NK-92 (cell line): ENCODE data around the gene IGFALS.

Experiments
- DNase-seq: peaks from one replicate; lab custom pipeline; 2025; ENCODE audit not compliant: unreplicated experiment; lab: John Stamatoyannopoulos, UW

Gene IGFALS

GRCh38 chr16:1766231-1766630, 27.3 kb downstream of the IGFALS start:
- no peak for DNase-seq

DNA sequence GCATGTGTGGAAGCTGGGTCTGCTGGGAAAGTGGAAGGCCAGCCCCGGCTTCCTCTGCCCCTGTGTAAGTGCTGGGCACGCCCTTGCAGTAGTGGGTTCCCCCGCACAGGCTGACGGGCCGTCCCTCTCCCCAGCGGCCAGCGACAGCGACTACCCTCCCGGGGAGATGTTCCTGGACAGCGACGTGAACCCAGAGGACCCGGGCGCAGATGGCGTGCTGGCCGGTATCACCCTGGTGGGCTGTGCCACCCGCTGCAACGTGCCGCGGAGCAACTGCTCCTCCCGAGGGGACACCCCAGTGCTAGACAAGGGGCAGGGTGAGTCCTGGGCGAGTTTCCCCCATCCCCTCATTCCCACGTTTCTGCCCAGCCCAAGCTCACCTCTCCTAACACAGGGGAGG, 27.7 kb downstream of the IGFALS start:
- no peak for DNase-seq

- no peak for DNase-seq
Measured at GRCh38 chr16:1764971-1765370, 28.5 kb downstream of the IGFALS start.

- no peak for DNase-seq
Measured at GRCh38 chr16:1763521-1764511, 29.7 kb downstream of the IGFALS start.

DNA sequence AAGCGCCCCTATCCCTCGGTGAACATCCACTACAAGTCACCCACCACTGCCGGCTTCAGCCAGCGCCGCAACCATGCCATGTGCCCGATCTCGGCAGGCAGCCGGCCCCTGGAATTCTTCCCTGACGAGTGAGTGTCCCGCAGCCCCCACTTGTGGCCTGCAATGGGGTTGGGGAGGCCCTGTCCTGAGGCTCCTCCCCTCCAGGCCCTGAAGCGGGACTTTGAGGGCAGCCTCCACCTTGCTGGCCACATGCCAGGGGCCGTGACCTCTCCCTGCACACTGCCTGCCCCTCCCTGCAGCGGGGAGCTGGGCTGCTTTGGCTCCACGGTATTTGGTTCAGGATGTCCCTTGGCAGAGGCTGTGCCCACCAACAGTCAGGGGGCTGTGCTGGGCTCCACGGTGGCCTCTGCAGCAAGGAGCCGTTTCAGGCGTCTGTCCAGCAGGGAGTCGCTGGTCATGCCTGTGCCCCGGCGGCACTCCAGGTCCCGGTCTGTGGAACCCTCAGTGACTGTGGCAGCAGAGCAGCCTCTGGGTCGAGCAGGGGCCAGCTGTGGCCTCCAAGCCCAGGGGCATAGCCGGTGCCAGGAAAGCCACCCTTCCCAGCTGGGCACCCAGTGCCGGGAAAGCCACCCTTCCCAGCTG, 30.5 kb downstream of the IGFALS start:
- no peak for DNase-seq

DNA sequence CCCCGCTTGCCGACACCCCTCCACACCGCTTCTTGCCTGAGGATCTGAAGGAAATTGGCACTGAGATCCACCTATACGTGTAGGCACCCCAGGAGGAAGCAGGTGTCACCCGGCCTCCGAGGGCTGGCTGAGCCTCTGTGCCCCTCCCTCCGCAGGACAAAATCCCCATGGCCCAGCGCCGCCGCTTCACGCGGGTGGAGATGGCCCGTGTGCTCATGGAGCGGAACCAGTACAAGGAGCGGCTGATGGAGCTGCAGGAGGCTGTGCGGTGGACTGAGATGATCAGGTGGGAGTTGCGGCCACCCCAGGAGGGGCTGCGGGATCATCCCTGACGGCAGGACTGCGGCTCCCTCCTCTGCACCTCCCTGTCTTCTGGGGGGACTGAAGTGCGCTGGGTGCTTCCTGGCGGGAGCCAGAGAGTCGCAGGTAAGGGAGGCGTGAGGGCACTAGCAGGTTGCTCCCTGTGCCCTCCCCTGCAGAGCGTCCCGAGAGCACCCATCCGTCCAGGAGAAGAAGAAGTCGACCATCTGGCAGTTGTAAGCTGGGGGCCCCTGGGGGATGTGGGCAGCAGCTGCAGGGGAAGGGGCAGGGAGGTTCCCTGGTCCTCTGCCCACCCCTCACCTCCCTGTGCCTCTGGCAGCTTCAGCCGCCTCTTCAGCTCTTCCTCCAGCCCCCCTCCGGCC, 31.2 kb downstream of the IGFALS start:
- no peak for DNase-seq

DNA sequence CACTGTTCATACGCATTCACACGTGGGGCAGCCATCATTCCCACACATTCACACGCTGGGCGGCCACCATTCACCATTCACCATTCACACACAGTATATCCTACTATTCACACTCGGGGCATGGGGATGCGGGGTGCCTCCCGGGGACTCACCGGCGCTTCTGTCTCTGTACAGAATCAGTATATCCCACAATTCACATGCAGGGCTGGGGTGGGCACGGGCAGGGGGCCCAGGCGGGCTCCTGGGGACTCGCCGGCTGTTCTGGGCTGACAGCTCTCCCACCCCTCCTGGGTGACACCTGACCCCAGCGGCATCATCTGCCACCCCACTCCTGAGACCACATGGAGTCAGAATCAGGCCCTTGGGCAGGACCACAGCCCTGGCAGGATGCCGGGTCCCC, 31.8 kb downstream of the IGFALS start:
- no peak for DNase-seq

DNA sequence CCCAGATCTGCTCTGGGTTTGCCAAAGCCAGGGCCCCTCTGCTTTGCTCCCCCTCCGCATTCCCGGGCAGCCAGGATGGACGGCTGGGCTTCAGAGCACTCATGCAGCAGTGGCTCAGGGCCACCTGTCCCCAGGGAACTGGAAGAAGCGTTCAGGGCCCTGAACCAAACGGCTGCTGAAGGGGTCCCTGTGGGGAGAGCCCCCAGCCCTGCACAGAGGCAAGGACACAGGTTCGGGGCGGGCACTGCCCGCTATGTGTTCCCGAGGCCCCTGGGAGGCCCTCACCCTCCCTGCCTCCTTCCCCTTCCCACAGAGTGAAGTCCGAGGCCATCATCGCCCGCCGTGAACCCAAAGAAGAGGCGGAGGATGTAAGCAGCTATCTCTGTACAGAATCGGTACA, 32.6 kb downstream of the IGFALS start:
- no peak for DNase-seq

GRCh38 chr16:1759511-1759910, 34.0 kb downstream of the IGFALS start:
- no peak for DNase-seq

DNA sequence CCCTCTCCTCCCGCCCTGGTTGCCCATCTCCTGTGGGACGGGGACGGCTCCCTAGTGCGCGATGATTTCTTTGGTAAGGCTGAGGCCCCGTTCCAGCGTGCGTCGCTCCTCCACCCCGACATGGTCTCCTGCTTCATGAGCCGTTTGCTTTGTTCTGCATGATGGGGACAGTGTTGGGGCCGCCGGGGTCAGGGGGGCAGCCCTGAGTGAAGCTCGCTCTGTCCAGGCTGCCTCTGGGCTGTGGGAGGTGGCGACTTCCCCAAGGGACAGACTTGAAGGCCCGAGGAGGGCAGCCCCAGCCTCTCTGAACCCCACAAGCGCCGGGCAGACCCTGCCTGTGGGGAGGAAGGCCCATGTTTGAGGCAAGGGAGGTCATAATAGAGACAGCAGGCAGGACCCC, 34.6 kb downstream of the IGFALS start:
- DNase-seq: no peak

DNA sequence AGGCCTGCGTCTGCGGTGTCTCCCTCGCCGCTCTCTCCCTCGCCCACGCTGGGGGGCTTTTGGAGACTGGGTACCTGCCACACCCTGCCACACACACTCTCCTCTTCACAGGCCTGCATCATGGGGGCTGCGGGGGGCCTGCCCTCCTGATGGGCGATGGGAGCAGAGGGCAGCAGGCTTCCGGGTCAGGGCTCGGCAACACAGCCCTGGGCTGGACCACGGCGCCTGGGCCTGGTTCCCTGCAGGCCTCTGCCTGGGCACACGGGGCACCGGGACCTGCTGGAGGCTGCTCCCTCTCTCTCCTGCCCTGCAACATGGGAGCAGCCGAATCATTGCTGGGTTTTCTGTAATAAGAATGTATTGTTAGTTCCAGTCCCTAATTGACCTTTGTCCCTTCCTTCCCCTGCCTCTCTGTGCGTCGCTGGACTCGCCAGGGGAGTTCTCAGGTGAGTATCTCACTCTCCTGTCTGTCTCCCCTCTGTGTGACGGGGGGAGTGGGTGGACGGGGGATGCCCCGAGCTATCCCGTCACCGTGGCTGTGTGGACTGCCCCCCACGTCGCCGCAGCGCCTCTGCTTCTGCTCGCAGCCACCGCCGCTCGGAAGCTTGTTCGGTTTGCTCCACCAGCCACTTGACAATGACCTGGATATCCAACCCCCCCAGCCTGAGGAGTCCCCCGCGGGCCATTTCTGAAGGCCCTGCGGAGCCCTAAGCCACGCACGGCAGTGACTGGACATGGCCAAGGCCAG, 35.6 kb downstream of the IGFALS start:
- no peak for DNase-seq

- DNase-seq: no peak
Measured at GRCh38 chr16:1754204-1754603, 39.3 kb downstream of the IGFALS start.

DNA sequence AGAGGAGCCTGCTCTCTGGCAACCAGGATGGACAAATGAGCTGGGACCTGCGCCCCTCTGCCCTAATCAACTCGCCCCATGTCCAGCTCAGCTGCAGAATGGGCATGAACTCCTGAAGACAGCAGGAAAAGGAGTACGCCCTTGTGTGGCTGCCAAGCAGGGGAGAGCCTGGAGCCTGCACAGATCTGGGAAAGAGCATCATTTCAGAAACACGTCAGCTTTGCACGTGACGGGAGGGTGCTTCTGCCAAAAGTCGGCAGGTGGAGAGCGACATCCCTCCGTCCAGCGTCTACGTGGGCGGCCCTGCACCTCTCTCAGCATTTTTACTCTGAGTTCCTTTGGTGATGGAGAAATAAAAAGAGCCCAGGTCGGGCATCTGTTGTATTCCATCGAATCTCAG, 40.7 kb downstream of the IGFALS start:
- no peak for DNase-seq

DNA sequence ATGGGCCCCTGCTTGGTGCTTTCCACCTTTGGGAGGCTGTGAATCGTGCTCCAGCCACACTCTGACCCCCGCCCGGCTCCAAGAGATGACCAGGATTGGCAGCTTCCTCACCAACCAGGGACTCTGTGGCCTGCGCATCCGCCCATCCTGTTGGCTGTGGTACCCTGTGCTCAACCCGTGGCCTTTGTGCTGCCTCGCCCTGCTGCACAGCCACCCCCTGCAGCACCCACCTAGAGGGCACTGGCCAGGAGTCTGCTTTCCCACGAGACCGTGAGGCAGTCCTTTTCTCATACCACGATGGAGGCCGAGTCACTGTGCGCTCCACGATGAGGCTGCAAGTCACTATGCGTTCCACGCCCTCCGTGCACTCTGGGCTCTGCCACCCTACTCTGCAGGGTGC, 41.6 kb downstream of the IGFALS start:
- DNase-seq: no peak

DNA sequence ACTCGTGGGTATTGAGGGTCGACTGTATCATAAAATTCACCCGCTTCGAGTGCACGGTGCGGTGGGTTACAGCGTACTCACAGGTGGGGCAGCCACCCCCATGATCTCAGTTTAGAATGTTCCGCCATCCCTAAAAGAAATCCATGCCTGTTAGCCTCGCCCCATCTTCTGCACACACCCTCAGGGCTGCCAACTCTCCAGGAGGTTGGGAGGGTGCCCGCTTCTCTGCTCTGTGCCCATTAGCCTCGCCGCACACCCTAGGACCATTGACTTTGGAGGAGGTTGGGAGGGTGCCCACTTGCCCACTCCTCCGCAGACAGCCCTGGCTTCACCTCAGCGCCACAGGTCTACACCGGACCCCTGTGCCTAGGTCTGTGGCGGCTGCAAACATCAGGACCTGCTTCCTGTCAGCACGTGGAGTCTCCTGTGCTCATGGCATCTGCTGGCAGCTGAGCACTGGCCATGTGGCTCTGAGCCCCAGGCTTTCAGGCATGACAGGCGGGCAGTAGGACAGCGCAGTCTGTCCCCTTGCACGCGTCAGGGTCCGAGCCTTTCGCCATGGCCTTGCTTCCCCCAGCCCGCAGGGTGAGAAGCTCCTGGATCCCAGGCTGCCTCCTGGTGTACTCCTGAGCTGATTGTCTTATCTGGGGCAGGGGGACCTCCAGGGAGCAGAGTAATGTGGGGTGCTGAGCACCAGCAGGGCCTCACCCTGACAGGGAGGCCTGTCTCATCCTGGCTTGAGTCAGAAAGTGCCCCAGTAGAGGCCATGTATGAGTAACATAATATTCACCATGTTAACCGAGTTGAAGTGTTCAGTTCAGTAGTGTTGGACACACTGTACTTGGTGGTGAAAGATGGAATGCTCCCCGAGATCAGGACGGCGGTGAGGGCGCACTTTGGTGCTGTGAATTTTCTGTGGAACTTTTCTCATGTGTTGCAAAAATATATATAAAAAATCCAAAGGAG, 44.1 kb downstream of the IGFALS start:
- no peak for DNase-seq

DNA sequence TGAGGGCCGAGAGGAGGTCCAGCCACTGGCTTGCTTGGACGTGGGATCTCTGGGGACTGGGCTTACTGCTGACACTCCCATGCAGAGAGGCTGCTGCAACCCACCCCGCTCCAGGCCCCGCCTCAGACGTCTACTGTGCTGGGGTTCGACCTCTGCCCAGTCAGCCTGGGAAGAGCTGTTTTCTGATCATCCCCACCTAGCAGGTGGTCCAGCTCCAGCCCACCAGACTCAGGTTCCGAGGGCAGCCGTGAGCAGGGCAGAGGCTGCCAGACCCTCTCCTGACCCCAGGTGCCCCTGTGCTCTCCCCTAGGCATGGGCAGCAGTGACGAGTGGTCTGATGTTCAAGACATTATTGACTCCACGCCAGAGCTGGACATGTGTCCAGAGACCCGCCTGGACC, 45.6 kb downstream of the IGFALS start:
- no peak for DNase-seq

DNA sequence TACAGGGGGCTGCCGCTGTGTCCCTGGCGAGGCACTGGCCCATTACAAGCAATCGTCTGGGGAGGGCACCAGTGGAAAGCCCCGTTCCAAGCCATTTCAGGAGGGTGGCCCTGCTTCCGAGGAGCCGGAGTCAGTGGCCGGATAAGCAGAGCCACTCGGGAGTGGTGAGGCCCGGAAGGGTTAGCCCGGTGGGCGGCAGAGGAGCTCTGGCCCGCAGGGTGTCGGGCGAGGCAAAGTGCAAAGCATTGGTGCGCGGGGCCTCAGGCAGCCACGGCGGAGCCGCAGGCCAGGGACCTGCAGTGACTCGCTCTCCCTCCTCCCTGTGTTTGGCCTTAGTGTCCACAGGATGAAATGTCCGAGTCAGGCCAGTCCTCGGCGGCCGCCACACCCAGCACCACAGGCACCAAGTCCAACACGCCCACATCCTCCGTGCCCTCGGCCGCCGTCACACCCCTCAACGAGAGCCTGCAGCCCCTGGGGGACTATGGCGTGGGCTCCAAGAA, 46.8 kb downstream of the IGFALS start:
- DNase-seq: no peak

- no peak for DNase-seq
Measured at GRCh38 chr16:1745900-1746692, 47.4 kb downstream of the IGFALS start.
